ENCODE measurements around the gene ABHD17C. TPM values are rescaled to one million over a fixed set of nuclear protein-coding genes. Genes with fewer than 3 reads are reported as not detected.

ABHD17C gene
- total RNA-seq, 1 donor from 2014 or later, result 4.7 TPM

DNA sequence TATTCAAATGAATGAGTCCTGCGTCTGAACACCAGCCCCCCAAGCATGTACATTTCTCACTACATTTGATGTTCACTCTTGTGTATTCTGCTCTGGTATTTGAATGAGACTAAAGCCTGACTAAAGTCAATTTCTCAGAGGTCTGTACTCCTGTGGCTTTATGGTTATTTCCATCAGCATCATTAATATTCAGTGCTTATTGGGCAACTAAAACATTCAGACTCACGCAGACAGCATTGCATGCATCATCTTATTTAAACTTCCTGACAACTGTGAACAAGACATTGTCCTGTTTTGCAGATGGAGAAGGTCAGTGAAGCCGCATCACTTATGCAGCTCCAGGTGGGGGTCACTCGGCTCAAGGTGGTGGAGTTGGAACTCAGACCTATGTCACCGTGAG lies 95.1 kb downstream of the ABHD17C start:
- H3K27me3 Mint-ChIP-seq (ENCODE audit: insufficient read depth), result peaks cover 30% of the 10 kb centered on the region
- no peak overlapping the region for H3K27ac Mint-ChIP-seq
- H3K4me1 Mint-ChIP-seq (ENCODE audit: low read depth), result no peaks in the 10 kb centered on the region
- DNase-seq (ENCODE audit: low spot score), result no peak
- no peaks in the 10 kb centered on the region for H3K36me3 Mint-ChIP-seq (ENCODE audit: low read depth)
- H3K4me3 Mint-ChIP-seq, result no peak overlapping the region
- intact Hi-C loops (cut with micrococcal nuclease), result no loop called here
- H3K9me3 Mint-ChIP-seq, result no peaks in the 10 kb centered on the region

DNA sequence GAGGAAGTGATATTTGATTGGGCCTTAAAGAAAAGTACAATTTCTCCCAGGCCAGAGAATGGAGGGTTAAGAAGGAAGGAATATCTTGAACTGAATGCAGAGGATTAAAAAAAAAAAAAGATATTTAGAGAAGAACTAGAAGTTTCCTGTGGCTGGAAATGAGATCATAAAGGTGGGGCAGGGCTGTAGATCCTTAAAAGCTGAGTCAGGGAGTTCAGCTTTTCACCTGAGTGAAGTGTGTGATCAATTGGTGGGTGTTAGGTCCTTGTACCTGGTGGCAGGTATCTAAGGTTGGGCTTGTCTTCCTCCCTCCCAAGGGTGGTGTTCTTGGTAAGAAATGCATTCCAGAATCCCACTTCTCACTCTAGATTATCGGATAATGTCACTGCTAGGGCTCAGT lies 95.9 kb downstream of the ABHD17C start:
- H3K4me1 Mint-ChIP-seq (ENCODE audit: low read depth), result no peaks in the 10 kb centered on the region
- DNase-seq (ENCODE audit: low spot score), result no peak
- no peak overlapping the region for H3K27ac Mint-ChIP-seq
- no peaks in the 10 kb centered on the region for H3K36me3 Mint-ChIP-seq (ENCODE audit: low read depth)
- H3K9me3 Mint-ChIP-seq, result no peaks in the 10 kb centered on the region
- no peak overlapping the region for H3K4me3 Mint-ChIP-seq
- peaks cover 25% of the 10 kb centered on the region for H3K27me3 Mint-ChIP-seq (ENCODE audit: insufficient read depth)
- intact Hi-C loops (cut with micrococcal nuclease), result no loop called here

DNA sequence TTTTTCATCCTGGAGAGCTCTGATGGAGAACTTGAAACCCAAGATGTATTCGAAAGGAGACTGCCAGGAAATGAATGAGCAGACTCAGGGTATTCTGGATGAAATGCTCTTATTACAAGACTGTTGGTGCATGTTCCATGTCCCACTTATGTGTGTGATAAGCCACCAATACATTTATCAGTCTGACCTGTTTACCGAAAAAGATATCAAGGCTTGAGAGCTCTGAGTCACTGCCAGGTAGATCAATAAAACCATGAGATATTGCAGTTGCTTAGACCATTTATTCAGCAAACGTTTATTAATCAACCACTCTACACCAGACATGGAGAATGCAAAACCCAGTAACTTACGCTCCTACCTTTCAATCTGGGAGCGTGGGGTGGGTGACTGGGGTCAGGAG lies 101.3 kb downstream of the ABHD17C start:
- peaks cover 10% of the 10 kb centered on the region for H3K27me3 Mint-ChIP-seq (ENCODE audit: insufficient read depth)
- H3K27ac Mint-ChIP-seq, result no peak overlapping the region
- no peak for DNase-seq (ENCODE audit: low spot score)
- no peaks in the 10 kb centered on the region for H3K36me3 Mint-ChIP-seq (ENCODE audit: low read depth)
- H3K4me3 Mint-ChIP-seq, result no peak overlapping the region
- no peaks in the 10 kb centered on the region for H3K4me1 Mint-ChIP-seq (ENCODE audit: low read depth)
- intact Hi-C loops (cut with micrococcal nuclease), result no loop called here
- no peaks in the 10 kb centered on the region for H3K9me3 Mint-ChIP-seq

DNA sequence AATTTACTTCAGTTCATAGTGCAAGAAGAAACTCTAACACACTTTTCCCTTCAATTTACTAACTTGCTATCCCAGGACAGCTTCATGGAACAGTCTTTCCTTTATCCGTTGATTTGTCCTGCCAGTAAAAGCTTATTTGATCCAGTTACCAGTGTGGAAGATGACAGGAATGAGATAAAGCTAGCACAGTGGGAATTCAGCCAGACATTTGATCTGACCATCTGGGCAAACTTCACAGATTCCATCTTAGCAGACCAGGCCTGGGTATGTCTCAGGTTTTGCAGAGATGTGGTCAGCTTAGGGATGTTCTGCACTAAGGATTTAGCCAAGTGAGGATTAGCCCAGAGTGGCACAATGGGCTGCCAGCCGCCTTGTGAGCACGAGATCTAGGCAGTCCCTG lies 103.8 kb downstream of the ABHD17C start:
- no peak for DNase-seq (ENCODE audit: low spot score)
- intact Hi-C loops (cut with micrococcal nuclease), result no loop called here
- no peaks in the 10 kb centered on the region for H3K9me3 Mint-ChIP-seq
- peaks cover 5% of the 10 kb centered on the region for H3K27me3 Mint-ChIP-seq (ENCODE audit: insufficient read depth)
- peaks cover 6% of the 10 kb centered on the region for H3K4me1 Mint-ChIP-seq (ENCODE audit: low read depth)
- no peak overlapping the region for H3K27ac Mint-ChIP-seq
- H3K4me3 Mint-ChIP-seq, result no peak overlapping the region
- H3K36me3 Mint-ChIP-seq (ENCODE audit: low read depth), result no peaks in the 10 kb centered on the region

DNA sequence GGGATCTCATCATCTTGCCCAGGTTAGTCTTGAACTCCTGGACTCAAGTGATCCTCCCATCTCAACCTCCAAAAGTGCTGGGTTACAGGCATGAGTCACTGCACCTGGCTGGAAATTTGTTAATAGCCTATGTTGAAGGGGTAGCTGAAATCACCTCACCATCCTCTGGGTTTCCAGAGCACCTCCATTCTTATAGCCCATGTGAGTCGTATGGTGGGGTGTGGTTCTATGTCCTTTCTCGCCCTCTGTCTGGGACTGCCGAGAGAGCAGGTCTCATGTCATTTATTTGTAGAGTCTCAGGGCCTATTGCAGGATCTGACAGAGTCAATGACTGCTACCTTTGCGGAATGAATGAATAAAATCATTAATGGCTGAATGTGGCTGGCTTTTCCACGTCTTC lies 105.0 kb downstream of the ABHD17C start:
- peaks cover 18% of the 10 kb centered on the region for H3K4me1 Mint-ChIP-seq (ENCODE audit: low read depth)
- peaks cover 3% of the 10 kb centered on the region for H3K27me3 Mint-ChIP-seq (ENCODE audit: insufficient read depth)
- no peak overlapping the region for H3K27ac Mint-ChIP-seq
- H3K9me3 Mint-ChIP-seq, result no peaks in the 10 kb centered on the region
- no peak overlapping the region for H3K4me3 Mint-ChIP-seq
- DNase-seq (ENCODE audit: low spot score), result no peak
- intact Hi-C loops (cut with micrococcal nuclease), result loop anchor here (5.0 kb wide), 1 partner anchor 157 kb away; no protein-coding TSS in a partner anchor
- H3K36me3 Mint-ChIP-seq (ENCODE audit: low read depth), result no peaks in the 10 kb centered on the region

DNA sequence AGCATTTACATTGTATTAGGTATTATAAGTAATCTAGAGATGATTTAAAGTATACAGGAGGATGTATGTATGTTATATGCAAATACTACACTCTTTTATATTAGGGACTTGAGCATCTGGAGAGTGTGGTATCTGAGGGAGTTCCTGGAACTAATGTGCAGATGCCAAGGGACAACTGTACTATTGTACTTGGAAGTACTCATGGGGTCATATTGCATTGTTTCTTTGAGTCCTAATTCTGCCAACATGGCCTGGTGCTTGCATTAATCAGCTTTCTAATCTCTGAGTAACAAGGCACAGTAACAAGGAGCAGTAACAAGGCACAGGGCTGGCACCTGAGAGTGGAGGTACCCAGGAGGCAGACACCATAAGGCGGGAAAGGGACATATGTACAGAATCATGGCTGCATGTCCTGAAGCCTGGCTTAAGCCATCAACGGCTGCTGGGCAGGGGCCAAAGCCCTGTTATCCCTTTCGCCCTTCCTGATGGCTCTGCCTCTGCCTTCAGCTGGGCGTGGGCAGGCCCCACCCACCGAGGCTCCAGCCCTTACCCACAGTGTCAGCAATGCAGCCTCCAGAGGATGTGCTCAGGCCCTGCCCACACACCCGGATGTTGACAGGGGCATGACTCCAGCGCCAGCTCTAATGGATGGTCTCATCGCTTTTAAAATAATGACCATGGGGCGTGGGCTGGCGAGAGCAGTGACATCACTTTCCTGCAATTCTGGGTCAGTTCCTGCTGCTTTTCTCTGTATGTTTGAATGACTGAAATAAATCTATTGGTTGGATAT lies 107.0 kb downstream of the ABHD17C start:
- Mint-ChIP-seq H3K4me1 (ENCODE audit: low read depth) (peaks cover 20% of the 10 kb centered on the region), H3K36me3 (ENCODE audit: low read depth) (no peaks in the 10 kb centered on the region), H3K9me3 (no peaks in the 10 kb centered on the region), H3K27me3 (ENCODE audit: insufficient read depth) (no peaks in the 10 kb centered on the region), H3K4me3 (no peak overlapping the region), H3K27ac (no peak overlapping the region)
- intact Hi-C loops (cut with micrococcal nuclease), result loop anchor here (5.0 kb wide), 1 partner anchor 155 kb away; no protein-coding TSS in a partner anchor
- DNase-seq (ENCODE audit: low spot score), result no peak

DNA sequence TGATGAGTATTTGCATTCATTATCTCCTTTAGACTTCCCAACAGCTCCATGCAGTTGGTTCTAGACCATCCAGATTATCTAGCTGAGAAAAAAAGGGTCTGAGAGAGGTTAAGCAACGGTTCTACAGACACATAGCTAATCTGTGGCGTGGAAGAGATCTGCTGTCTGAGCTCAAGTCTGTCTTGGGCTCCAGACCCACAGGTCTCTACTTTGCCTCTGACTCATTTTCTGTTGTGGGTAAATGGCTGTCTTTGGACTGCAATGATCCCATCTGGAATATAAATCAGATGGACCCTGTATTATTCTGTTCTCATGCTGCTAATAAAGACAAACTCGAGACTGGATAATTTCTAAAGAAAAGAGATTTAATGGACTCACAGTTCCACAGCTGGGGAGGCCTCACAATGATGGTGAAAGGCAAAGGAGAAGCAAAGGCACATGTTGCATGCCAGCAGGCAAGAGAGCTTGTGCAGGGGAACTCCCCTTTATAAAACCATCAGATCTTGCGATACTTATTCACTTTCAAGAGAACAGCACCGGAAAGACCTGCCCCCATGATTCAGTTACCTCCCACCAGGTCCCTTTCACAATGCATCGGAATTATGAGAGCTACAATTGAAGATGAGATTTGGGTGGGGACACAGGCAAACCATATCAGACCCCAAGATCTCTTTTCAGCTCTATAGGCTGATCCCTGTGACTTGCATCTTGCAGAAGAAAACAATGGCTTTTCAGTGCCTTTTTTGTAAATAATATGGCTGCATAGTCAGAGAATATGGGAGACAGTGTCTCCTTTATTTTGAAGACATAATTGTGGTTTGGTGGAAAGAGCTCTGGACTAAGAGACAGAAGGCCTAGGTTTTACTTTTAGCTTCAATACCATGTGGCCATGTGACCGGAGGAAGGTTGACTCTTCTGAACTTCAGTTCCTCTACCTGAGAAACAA lies 108.7 kb downstream of the ABHD17C start:
- Mint-ChIP-seq H3K27ac (peak overlapping the region; percentile 52), H3K27me3 (ENCODE audit: insufficient read depth) (no peaks in the 10 kb centered on the region), H3K4me1 (ENCODE audit: low read depth) (peaks cover 20% of the 10 kb centered on the region), H3K4me3 (no peak overlapping the region), H3K36me3 (ENCODE audit: low read depth) (no peaks in the 10 kb centered on the region), H3K9me3 (no peaks in the 10 kb centered on the region)
- no peak for DNase-seq (ENCODE audit: low spot score)
- intact Hi-C loops (cut with micrococcal nuclease), result loop anchor here (1.0 to 5.0 kb wide), 3 partner anchors 27 to 153 kb away; no protein-coding TSS in a partner anchor

DNA sequence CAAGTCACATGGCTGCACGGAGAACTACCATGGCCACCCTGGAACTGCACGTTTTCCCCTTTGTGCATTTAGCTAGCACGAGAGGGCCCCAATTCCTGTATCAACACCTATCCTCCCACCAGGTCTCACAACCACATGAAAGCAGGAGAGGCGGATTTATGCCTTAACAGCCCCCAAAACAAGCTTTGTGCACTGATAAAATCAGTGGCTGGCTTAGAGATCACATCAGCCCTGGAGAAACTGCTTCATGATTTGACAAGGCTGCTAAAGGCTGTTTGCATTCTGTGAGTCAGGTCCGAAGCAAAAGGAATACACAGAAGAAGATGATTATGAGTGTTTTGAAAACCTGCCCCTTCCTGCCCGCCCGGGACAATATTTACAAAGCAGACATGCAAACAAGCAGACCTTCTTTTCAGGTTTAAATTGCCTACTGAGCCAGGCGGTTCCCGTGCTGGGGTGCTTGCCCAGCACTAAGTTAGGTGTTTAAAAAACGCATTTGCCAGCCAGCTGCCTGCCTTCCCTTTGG lies 109.9 kb downstream of the ABHD17C start:
- H3K27ac Mint-ChIP-seq, result no peak overlapping the region
- H3K4me1 Mint-ChIP-seq (ENCODE audit: low read depth), result peaks cover 20% of the 10 kb centered on the region
- H3K9me3 Mint-ChIP-seq, result no peaks in the 10 kb centered on the region
- no peak overlapping the region for H3K4me3 Mint-ChIP-seq
- H3K36me3 Mint-ChIP-seq (ENCODE audit: low read depth), result no peaks in the 10 kb centered on the region
- DNase-seq (ENCODE audit: low spot score), result no peak
- H3K27me3 Mint-ChIP-seq (ENCODE audit: insufficient read depth), result no peaks in the 10 kb centered on the region
- intact Hi-C loops (cut with micrococcal nuclease), result loop anchor here (1.0 to 5.0 kb wide), 3 partner anchors 28 to 152 kb away; no protein-coding TSS in a partner anchor

Other genes starting within 250 kb of the ABHD17C start
- 0.03 and 0.05 TPM in 2 replicates for gene CEMIP, start 84.1 kb downstream of the ABHD17C start, total RNA-seq